Measurements from ENCODE around the gene ARHGAP26.

The ARHGAP26 gene

DNA sequence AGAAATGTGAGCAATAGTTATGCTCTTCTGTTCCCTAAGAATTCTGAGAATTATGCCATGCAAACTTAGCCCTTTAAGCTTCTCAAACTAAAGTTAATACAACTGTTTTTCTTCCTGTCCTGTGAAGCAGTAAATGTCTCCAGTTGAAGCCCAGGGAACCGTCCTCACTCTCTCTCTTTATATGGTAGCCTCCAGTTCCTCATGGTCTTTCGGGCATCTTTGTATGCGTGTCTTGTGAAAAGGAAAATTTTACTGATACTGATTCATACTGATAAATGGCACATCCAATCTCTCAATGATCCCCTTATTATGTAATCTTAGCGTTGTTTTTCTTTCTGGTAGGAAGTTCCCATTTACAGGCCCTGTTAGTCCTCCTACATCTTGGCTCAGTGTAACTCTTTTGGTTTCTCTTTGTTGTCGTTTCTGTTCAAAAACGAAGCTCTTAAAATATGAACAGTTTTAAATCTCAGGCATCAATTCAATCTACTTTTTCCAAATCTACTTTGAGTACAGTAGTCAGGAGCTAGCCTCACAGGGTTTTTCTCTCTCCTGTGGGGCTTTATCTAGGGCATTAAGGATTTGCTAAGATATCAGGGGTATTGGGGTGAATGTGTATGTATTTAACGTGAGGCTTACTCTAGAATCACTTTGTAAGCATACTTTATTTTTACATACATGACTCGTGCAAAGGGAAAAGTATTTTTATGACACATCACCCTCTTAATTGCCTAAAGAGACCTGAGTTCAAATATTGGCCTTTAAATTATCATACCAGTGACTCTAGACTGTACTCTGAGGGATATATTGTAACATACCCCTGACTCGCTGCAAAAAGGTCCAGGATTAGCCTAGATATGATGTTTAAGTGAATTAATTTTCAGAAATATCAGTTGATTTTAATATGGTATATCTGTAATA is 375.3 kb downstream of the ARHGAP26 start:
- in situ Hi-C loops (cut with MboI; ENCODE audit: low sequenced_read_pairs) = no loop called here

- in situ Hi-C loops (cut with MboI; ENCODE audit: low sequenced_read_pairs) = no loop called here
These were observed 376.0 kb downstream of the ARHGAP26 start for GRCh38 chr5:143146161-143146560.

DNA sequence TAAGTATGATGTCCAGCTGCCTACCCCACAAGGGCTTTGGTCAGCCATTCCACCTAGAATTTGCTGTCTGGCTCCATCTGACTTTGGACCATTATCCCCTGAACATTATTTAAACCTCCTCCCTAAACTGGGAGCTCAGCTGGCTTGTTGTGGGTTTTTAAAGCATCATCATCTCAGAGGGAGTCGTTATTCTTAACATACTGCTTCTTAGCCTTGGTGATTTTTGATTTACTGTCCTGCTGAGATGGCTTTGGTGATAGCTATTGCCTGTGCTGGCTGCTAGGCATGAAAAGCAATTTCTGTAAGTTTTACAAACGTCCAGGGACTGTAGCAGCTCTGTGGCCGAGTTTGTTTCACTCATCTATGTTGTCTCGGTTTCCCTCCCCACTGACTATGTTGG is 377.2 kb downstream of the ARHGAP26 start:
- in situ Hi-C loops (cut with MboI; ENCODE audit: low sequenced_read_pairs) = no loop called here

DNA sequence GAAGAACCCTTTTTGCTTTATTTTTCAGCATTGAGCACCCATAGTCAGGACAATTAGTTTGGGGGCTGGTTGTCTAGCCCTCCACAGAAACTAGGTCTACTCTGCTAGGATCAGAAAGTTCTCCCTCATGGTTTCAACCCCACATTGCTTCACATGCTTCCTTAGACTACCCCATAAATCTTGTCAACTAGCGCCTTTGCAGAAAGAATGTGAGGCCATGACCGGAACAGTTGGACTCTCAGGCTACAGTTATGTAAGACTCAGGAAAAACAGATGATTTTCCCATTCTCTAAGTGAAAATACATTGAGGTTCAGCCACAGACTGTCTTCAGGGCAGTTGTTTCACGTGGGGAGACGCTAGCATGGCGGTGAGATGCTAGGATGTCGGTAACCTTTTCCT is 377.7 kb downstream of the ARHGAP26 start:
- in situ Hi-C loops (cut with MboI; ENCODE audit: low sequenced_read_pairs) = no loop called here

GRCh38 chr5:143148771-143149170 is 378.6 kb downstream of the ARHGAP26 start:
- in situ Hi-C loops (cut with MboI; ENCODE audit: low sequenced_read_pairs) = no loop called here

DNA sequence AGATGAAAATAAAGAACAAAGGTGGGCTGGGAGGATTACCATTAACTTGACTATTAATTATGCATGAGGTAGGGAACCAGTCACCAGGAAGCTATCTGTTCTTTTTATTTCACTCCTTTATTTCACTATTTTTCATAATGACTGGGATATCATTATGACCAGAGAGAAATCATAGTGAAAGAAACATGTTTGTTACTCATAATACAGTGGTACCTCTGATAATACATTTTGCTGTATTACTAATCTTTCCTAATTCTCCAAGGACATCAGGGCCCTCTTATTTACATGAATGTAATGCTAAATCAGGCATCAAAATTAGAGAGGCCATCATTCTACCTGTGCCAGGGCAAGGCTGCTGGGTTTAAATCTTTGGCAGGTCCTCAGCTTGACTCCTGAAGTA is 379.6 kb downstream of the ARHGAP26 start:
- in situ Hi-C loops (cut with MboI; ENCODE audit: low sequenced_read_pairs) = no loop called here

DNA sequence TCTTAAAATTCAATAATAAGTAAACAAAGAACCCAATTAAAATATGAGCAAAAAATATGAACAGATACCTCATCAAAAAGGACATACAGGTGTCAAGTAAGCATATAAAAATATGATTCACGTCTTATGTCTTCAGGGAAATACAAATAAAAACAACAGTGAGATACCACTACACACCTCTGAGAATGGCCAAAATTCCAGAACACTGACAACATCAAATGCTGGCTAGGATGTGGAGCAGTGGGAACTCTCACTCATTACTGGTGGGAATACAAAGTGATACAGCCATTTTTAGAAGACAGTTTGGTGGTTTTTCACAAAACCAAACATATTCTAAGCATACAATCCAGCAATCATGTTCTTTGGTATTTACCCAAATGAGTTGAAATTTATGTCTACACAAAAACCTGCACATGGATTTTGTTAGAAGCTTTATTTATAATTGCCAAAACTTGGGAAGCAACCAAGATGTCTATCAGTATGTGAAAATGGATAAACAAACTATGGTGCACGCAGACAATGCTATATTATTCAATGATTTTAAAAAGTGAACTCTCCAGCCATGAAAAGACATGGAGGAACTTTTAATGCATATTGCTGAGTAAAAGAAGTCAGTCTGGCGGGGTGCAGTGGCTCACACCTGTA is 381.0 kb downstream of the ARHGAP26 start:
- in situ Hi-C loops (cut with MboI; ENCODE audit: low sequenced_read_pairs) = no loop called here

GRCh38 chr5:143152445-143152844 is 382.3 kb downstream of the ARHGAP26 start:
- in situ Hi-C loops (cut with MboI; ENCODE audit: low sequenced_read_pairs) = no loop called here

GRCh38 chr5:143153332-143154119 is 383.3 kb downstream of the ARHGAP26 start:
- in situ Hi-C loops (cut with MboI; ENCODE audit: low sequenced_read_pairs) = no loop called here

DNA sequence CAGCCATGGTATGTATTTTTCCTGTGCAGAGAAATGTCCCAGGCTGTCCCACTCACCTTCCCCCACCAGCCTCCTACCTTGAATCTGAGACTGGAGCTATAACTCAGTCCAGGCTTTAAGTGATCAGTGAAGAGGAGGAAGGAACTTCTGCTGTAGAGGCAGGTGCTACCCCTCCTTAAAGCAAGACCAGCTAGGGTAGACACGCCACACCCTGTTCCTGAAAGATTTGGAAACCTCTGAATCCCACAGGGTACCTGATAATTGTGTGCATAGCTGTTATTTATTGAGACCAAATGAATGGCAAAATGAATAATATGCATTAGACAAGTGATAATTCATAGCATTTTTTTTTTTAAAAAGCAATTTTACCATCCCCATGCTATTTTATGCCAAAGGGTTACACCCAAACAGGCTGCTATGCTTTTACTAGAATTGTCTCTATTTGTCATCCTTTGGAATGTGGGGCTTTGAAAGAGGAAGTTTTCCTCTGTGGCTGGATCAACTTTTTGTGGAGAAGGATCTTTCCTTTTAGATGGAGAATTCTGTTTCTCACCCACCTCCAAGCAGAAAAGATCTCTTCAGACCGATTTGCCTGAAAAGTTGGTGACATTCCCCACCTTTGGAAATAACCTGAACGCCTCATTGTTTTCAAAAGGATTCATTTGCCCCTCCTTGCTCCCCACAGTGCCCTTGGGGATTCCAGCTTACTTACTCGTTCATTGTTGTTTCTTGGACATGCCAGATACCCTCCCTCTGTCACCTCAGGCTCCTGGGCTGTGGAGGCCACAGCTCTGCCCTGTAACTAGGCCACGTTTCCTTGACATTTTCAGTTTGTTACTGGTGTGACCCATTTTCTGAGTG is 384.6 kb downstream of the ARHGAP26 start:
- in situ Hi-C loops (cut with MboI; ENCODE audit: low sequenced_read_pairs) = no loop called here

DNA sequence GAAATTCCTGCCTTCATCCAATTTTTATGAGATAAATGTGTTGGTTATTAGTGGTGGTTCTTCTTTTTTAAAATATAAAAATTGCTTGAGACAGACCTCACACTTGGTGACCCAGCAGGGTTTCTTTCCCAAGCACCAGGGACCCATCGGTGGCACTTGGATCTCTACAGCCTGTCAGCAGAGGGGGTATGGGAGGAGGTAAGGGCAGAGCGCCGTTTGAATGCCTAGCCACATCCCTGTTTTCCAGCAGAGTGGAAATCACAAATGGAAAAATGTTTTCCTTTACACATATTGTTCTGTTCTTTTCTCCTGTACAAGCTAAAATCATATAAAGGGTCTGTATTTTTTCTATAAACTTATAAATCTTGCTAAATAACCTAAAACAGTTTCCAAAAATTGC is 385.3 kb downstream of the ARHGAP26 start:
- in situ Hi-C loops (cut with MboI; ENCODE audit: low sequenced_read_pairs) = no loop called here

- in situ Hi-C loops (cut with MboI; ENCODE audit: low sequenced_read_pairs) = no loop called here
These were observed 385.9 kb downstream of the ARHGAP26 start for GRCh38 chr5:143156086-143156485.

- in situ Hi-C loops (cut with MboI; ENCODE audit: low sequenced_read_pairs) = no loop called here
These were observed 386.4 kb downstream of the ARHGAP26 start for GRCh38 chr5:143156572-143156971.

GRCh38 chr5:143159031-143159430 is 388.9 kb downstream of the ARHGAP26 start:
- in situ Hi-C loops (cut with MboI; ENCODE audit: low sequenced_read_pairs) = no loop called here

- in situ Hi-C loops (cut with MboI; ENCODE audit: low sequenced_read_pairs) = no loop called here
These were observed 391.8 kb downstream of the ARHGAP26 start for GRCh38 chr5:143161885-143162540.

DNA sequence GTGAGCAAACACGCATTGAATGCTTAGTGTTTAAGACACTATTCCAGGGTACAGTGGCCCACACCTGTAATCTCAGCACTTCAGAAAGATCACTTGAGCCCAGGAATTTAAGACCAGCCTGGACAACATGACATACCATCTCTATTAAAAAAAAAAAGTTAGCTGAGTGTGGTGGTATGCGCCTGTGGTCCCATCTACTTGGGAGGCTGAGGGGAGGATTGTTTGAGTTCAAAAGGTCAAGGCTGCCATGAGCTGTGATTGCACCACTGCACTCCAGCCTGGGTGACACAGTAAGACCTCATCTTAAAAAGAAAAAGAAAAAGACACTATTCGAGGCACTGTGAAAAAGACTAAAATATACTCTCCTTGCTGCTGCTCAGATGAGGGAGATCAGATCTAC is 392.6 kb downstream of the ARHGAP26 start:
- in situ Hi-C loops (cut with MboI; ENCODE audit: low sequenced_read_pairs) = no loop called here

- in situ Hi-C loops (cut with MboI; ENCODE audit: low sequenced_read_pairs) = no loop called here
These were observed 394.4 kb downstream of the ARHGAP26 start for GRCh38 chr5:143164557-143164956.

DNA sequence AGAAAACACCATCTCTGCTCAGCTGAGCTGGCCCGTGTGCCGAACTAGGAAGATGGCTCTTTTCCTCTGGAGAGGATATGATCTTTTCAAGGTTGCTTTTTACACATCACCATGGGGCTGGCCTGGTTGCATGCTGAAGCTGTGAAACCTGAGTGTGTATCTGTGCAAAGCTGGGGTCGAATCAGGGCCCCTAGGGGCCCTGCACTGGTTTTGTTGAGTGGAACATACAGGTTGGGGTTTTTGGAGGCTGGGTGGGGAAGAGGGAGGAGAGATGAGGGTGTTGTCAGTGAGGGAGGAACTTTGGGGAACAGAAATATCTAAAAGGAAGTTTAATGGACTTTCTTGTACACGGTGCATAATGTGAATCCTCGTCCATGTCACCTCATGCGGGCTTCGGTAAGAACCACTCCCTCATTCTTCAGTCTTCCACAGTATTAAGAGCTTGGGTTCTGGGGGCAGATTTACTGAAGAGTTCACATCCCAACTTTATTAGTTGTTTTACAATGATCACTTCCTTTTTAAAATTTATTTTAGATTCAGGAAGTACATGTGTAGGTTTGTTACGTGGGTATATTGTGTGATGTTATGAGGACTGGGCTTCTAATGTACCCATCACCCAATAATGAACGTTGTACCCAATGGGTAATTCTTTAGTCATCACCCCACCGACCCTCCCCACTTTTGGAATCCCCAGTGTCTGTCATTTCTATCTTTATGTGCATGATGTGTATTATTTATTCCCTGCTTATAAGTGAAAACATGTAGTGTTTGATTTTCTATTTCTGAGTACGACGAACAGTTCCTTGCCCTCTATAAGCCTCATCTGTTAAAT is 395.1 kb downstream of the ARHGAP26 start:
- in situ Hi-C loops (cut with MboI; ENCODE audit: low sequenced_read_pairs) = no loop called here

DNA sequence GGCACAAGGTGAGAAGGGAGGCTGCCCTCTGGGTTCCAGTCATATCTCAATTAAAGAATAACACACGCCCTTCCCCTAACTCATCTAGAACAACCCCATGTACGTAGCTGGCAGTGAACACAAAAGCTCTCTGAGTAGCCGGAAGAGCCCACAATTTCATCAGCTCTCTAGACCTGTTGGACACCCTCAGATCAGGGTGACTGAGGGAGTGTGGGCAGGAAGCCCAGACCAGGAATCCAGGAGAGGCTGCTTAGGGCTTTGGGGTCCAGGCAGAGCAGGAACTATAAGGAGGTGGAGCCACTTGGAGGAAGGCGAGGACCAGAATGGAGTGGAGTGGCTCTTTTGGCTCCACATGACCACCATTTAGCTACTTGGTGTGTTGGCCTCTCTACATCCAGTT is 395.9 kb downstream of the ARHGAP26 start:
- in situ Hi-C loops (cut with MboI; ENCODE audit: low sequenced_read_pairs) = no loop called here
